Lower leg skin (tissue), 4 donors: ENCODE measurements around the gene IFNG. TPM values are rescaled to one million over a fixed set of nuclear protein-coding genes. Genes with fewer than 3 reads are reported as not detected.

Experiments
- DNase-seq, 2 donors: peaks; one replicate each; pipeline ENCODE4 v3.0.0-alpha.2; 2019; ENCODE audit warnings: low spot score in 2 of 2
- H3K4me3 ChIP-seq: fragments of 200-600 bp; sonication (generic); 2 replicates; pipeline ENCODE4 v1.5.1; 2017; ENCODE audit warnings: mild to moderate bottlenecking, low read depth; ENCODE audit not compliant: poor library complexity, severe bottlenecking
- POLR2A ChIP-seq, 2 donors: fragments of 450-650 bp; IDR thresholded peaks; one replicate each; pipeline ENCODE4 v1.6.1; 2016 to 2017; ENCODE audit warnings: antibody characterized with exemption in 2 of 2, mild to moderate bottlenecking in 1 of 2, moderate library complexity in 1 of 2
- WGBS, 2 donors: methylation state at CpG; one replicate each; pipeline ENCODE4 v1.1.5; 2018; 5-methylcytosine and 5-hydroxymethylcytosine counted together
- intact Hi-C: fragments of 100-400 bp; cut with DNase I; formaldehyde crosslinking; loops from one replicate; pipeline ENCODE4 v1.15.0; 2023; ENCODE audit warnings: low total_unique reads
- total RNA-seq, 4 donors: library from RNA; depleted of rRNA; stranded (reverse); fragments of >200 nt; gene quantifications; one replicate each; pipeline ENCODE4 v1.1.0, GENCODE V29; 2016
- TF ChIP-seq, protein P1 (sequence below), 3 donors: fragments of 450-650 bp; IDR thresholded peaks; one replicate each; pipeline ENCODE4 v1.5.1; 2016; ENCODE audit warnings: antibody characterized with exemption in 3 of 3, mild to moderate bottlenecking in 3 of 3, moderate library complexity in 2 of 3

IFNG gene
- total RNA-seq, 4 donors from 2014 or later: not detected

- TF ChIP-seq POLR2A (IDR thresholded peaks at IDR 0.05): no peak
- TF ChIP-seq, protein P1, sequence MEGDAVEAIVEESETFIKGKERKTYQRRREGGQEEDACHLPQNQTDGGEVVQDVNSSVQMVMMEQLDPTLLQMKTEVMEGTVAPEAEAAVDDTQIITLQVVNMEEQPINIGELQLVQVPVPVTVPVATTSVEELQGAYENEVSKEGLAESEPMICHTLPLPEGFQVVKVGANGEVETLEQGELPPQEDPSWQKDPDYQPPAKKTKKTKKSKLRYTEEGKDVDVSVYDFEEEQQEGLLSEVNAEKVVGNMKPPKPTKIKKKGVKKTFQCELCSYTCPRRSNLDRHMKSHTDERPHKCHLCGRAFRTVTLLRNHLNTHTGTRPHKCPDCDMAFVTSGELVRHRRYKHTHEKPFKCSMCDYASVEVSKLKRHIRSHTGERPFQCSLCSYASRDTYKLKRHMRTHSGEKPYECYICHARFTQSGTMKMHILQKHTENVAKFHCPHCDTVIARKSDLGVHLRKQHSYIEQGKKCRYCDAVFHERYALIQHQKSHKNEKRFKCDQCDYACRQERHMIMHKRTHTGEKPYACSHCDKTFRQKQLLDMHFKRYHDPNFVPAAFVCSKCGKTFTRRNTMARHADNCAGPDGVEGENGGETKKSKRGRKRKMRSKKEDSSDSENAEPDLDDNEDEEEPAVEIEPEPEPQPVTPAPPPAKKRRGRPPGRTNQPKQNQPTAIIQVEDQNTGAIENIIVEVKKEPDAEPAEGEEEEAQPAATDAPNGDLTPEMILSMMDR (IDR thresholded peaks at IDR 0.05): no peak
- H3K4me3 ChIP-seq: no peak overlapping the region
- DNase-seq: no peak
- intact Hi-C loops: no loop called here
- 60 to 64% methylated on average over 4 of the region's 4 CpGs for WGBS, 2 donors
These were observed 39.8 kb downstream of the IFNG start for GRCh38 chr12:68119724-68120211.

DNA sequence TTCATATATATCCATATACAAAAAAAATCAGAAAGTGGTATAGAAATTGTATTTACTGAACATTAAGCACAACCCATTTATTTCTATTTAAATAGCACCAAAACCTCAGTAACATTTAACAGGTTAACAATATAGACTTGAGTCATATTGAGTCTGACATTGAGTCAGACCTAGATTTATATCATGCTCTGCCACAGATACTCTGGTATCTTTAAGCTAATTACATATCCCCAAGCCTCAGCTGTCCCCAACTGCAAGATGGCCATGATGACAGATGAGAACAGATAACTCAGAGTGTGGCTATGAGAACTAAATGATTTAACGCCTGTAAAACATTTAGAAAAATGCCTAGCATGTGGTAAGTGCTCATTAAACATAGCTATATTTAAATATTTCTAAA lies 40.3 kb downstream of the IFNG start:
- no peak overlapping the region for H3K4me3 ChIP-seq
- 47 to 53% methylated on average over 1 of the region's 1 CpG for WGBS, 2 donors
- no peak for DNase-seq
- intact Hi-C loops: no loop called here
- TF ChIP-seq POLR2A (IDR thresholded peaks at IDR 0.05): no peak
- TF ChIP-seq, protein P1 (IDR thresholded peaks at IDR 0.05): no peak

- WGBS, 2 donors: 76 to 80% methylated on average over 7 of the region's 7 CpGs
- DNase-seq: no peak
- H3K4me3 ChIP-seq: no peak overlapping the region
- TF ChIP-seq, protein P1 (IDR thresholded peaks at IDR 0.05): no peak
- no peak for TF ChIP-seq POLR2A (IDR thresholded peaks at IDR 0.05)
- intact Hi-C loops: no loop called here
These were observed 41.3 kb downstream of the IFNG start for GRCh38 chr12:68118096-68118755.

- intact Hi-C loops: no loop called here
- DNase-seq: no peak
- 71 to 72% methylated on average over 3 of the region's 3 CpGs for WGBS, 2 donors
- no peak overlapping the region for H3K4me3 ChIP-seq
- no peak for TF ChIP-seq POLR2A (IDR thresholded peaks at IDR 0.05)
- TF ChIP-seq, protein P1 (IDR thresholded peaks at IDR 0.05): no peak
These were observed 41.9 kb downstream of the IFNG start for GRCh38 chr12:68117661-68118060.

DNA sequence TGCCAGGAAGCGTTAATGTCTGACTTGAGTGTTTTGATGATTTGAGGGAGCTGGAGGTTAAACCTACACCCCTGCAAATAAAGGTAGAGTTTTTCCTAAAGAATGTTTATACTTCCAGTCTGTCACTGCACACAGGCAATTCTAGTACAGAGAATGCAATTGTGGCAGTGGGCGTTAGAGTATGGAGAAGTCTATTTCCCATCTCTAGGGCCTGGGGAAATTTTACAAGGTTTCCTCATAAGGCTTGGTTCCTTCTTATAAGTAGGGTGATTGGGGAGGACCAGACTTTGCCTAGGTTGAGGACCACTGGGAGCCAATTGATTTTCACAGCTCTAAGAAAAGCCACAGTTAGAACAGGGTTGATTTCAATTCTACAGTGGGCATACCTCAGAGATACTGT lies 44.3 kb downstream of the IFNG start:
- intact Hi-C loops: no loop called here
- no peak overlapping the region for H3K4me3 ChIP-seq
- TF ChIP-seq, protein P1 (IDR thresholded peaks at IDR 0.05): no peak
- TF ChIP-seq POLR2A (IDR thresholded peaks at IDR 0.05): no peak
- DNase-seq: no peak
- WGBS, 2 donors: 79 to 85% methylated on average over 2 of the region's 2 CpGs

- intact Hi-C loops: no loop called here
- no peak for DNase-seq
- TF ChIP-seq, protein P1 (IDR thresholded peaks at IDR 0.05): no peak
- TF ChIP-seq POLR2A (IDR thresholded peaks at IDR 0.05): no peak
- WGBS, 2 donors: 57 to 70% methylated on average over 6 of the region's 6 CpGs
- no peak overlapping the region for H3K4me3 ChIP-seq
These were observed 44.9 kb downstream of the IFNG start for GRCh38 chr12:68114606-68115005.
